ENCODE results near the gene UBE2V1. TPM values are rescaled to one million over a fixed set of nuclear protein-coding genes. Genes with fewer than 3 reads are reported as not detected.

The UBE2V1 gene
- total RNA-seq, 4 donors from 2014 or later: 58.8 to 86.7 (median 77.3) TPM

- H3K4me1 ChIP-seq: no peaks in the 10 kb centered on the region
- no peaks in the 10 kb centered on the region for H3K27me3 ChIP-seq
- no peak overlapping the region for H3K27ac ChIP-seq
- no peaks in the 10 kb centered on the region for H3K36me3 ChIP-seq
- no peaks in the 10 kb centered on the region for H3K9me3 ChIP-seq
- DNase-seq (ENCODE audit: low spot score in 2 of 2): no peak
- TF ChIP-seq, protein P1, sequence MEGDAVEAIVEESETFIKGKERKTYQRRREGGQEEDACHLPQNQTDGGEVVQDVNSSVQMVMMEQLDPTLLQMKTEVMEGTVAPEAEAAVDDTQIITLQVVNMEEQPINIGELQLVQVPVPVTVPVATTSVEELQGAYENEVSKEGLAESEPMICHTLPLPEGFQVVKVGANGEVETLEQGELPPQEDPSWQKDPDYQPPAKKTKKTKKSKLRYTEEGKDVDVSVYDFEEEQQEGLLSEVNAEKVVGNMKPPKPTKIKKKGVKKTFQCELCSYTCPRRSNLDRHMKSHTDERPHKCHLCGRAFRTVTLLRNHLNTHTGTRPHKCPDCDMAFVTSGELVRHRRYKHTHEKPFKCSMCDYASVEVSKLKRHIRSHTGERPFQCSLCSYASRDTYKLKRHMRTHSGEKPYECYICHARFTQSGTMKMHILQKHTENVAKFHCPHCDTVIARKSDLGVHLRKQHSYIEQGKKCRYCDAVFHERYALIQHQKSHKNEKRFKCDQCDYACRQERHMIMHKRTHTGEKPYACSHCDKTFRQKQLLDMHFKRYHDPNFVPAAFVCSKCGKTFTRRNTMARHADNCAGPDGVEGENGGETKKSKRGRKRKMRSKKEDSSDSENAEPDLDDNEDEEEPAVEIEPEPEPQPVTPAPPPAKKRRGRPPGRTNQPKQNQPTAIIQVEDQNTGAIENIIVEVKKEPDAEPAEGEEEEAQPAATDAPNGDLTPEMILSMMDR (IDR thresholded peaks at IDR 0.05): no peak
- no peak for TF ChIP-seq EP300 (IDR thresholded peaks at IDR 0.05)
- no peak for TF ChIP-seq POLR2A (IDR thresholded peaks at IDR 0.05)
- 76 to 82% methylated on average over 13 of the region's 13 CpGs for WGBS, 2 donors
- no peak overlapping the region for H3K4me3 ChIP-seq
These were observed 50.7 kb downstream of the UBE2V1 start for GRCh38 chr20:50062006-50062838.

DNA sequence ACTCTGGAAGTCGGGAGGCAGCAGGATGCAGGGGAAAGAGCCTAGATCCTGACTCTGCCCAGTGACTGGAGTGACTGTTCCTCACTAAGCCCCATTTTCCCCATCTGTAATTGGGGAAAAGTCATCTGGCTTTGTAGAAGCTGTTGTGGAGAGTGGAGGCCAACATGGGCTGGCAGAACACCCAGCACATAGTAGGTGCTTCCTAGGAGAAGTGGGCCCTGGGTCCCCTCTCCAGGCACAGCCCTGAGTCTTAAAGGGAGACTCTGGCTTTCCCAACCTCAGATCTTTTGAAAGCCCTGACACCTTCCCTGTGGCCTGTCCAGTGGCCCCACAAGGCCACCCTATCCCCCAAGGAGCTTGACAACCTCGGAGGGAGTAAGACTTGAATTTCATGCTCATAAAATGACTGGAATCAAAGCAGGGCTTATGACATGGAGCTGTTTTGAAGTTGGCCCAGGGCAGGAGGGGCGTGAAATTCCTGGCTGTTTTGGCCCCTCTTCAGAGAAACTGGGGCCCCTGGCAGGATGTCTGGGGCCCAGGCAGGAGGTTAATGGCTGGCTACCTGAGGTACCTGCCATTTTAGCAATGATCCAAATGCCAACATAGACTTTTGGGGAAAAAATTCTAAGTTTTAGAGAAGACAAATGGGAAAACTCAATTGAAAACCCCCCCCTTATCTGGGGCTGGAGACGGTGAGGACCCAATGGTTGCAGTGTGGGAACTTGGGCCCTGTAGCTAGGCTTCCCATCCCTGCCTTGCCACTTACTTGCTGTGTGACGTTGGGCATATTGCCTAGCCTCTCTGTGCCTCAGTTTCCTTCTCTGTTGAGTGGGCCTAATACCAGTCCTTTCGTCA lies 51.6 kb downstream of the UBE2V1 start:
- no peak overlapping the region for H3K4me3 ChIP-seq
- H3K36me3 ChIP-seq: no peaks in the 10 kb centered on the region
- no peaks in the 10 kb centered on the region for H3K27me3 ChIP-seq
- TF ChIP-seq POLR2A (IDR thresholded peaks at IDR 0.05) (no peak), EP300 (IDR thresholded peaks at IDR 0.05) (no peak)
- TF ChIP-seq, protein P1 (IDR thresholded peaks at IDR 0.05): no peak
- no peaks in the 10 kb centered on the region for H3K4me1 ChIP-seq
- 74 to 81% methylated on average over 6 of the region's 6 CpGs for WGBS, 2 donors
- DNase-seq (ENCODE audit: low spot score in 2 of 2): no peak
- H3K9me3 ChIP-seq: no peaks in the 10 kb centered on the region
- no peak overlapping the region for H3K27ac ChIP-seq

- TF ChIP-seq POLR2A (IDR thresholded peaks at IDR 0.05): no peak
- TF ChIP-seq, protein P1 (IDR thresholded peaks at IDR 0.05): no peak
- TF ChIP-seq EP300 (IDR thresholded peaks at IDR 0.05): no peak
These were observed 54.1 kb downstream of the UBE2V1 start for GRCh38 chr20:50058662-50059402.

GRCh38 chr20:50057714-50058053 lies 55.3 kb downstream of the UBE2V1 start:
- no peaks in the 10 kb centered on the region for H3K9me3 ChIP-seq
- no peak overlapping the region for H3K4me3 ChIP-seq
- H3K27ac ChIP-seq: no peak overlapping the region
- 100% methylated on average over 1 of the region's 1 CpG for WGBS, 2 donors
- no peak for TF ChIP-seq POLR2A (IDR thresholded peaks at IDR 0.05)
- TF ChIP-seq, protein P1 (IDR thresholded peaks at IDR 0.05): no peak
- no peak for TF ChIP-seq EP300 (IDR thresholded peaks at IDR 0.05)
- no peak for DNase-seq (ENCODE audit: low spot score in 2 of 2)
- H3K36me3 ChIP-seq: no peaks in the 10 kb centered on the region
- no peaks in the 10 kb centered on the region for H3K27me3 ChIP-seq
- peaks cover 0 to 32% (median 11%) of the 10 kb centered on the region in 4 donors for H3K4me1 ChIP-seq

More at GRCh38 chr20:50058662-50059402, 54.1 kb downstream of the UBE2V1 start:
- Histone ChIP-seq H3K4me1 (peaks cover 0 to 21% (median 11%) of the 10 kb centered on the region in 4 donors), H3K27ac (no peak overlapping the region), H3K9me3 (no peaks in the 10 kb centered on the region), H3K27me3 (no peaks in the 10 kb centered on the region), H3K4me3 (no peak overlapping the region), H3K36me3 (no peaks in the 10 kb centered on the region)
- WGBS, 2 donors: 78% methylated on average over 11 of the region's 11 CpGs
- DNase-seq (ENCODE audit: low spot score in 2 of 2): no peak
